SW480 (cell line): Measurements from ENCODE around the gene STH.
"Not testable (repeated sequence)": the region's sequence is repeated elsewhere in the genome, so short reads cannot be mapped to it uniquely, and the experiment has no call there.

Experiments used
- DNase-seq: peaks from one replicate; pipeline ENCODE4 v3.0.0-alpha.2; 2016; ENCODE audit warnings: low spot score

STH gene

DNA sequence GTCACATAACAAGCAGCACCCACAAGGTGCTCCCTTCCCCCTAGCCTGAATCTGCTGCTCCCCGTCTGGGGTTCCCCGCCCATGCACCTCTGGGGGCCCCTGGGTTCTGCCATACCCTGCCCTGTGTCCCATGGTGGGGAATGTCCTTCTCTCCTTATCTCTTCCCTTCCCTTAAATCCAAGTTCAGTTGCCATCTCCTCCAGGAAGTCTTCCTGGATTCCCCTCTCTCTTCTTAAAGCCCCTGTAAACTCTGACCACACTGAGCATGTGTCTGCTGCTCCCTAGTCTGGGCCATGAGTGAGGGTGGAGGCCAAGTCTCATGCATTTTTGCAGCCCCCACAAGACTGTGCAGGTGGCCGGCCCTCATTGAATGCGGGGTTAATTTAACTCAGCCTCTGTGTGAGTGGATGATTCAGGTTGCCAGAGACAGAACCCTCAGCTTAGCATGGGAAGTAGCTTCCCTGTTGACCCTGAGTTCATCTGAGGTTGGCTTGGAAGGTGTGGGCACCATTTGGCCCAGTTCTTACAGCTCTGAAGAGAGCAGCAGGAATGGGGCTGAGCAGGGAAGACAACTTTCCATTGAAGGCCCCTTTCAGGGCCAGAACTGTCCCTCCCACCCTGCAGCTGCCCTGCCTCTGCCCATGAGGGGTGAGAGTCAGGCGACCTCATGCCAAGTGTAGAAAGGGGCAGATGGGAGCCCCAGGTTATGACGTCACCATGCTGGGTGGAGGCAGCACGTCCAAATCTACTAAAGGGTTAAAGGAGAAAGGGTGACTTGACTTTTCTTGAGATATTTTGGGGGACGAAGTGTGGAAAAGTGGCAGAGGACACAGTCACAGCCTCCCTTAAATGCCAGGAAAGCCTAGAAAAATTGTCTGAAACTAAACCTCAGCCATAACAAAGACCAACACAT is at the start of gene STH:
Gene STH (plus strand): TSS at position 264 of the 913 bp plus-strand sequence. CDS start 30 bp downstream, at position 294.
- DNase-seq, result no peak

GRCh38 chr17:45949755-45950320 is 49.2 kb upstream of the STH start:
- DNase-seq, result no peak

GRCh38 chr17:45950888-45951287 is 48.2 kb upstream of the STH start:
- DNase-seq, result no peak

- DNase-seq, result no peak
Measured at GRCh38 chr17:45951403-45951802, 47.6 kb upstream of the STH start.

- no peak for DNase-seq
Measured at GRCh38 chr17:45951941-45952340, 47.1 kb upstream of the STH start.

DNA sequence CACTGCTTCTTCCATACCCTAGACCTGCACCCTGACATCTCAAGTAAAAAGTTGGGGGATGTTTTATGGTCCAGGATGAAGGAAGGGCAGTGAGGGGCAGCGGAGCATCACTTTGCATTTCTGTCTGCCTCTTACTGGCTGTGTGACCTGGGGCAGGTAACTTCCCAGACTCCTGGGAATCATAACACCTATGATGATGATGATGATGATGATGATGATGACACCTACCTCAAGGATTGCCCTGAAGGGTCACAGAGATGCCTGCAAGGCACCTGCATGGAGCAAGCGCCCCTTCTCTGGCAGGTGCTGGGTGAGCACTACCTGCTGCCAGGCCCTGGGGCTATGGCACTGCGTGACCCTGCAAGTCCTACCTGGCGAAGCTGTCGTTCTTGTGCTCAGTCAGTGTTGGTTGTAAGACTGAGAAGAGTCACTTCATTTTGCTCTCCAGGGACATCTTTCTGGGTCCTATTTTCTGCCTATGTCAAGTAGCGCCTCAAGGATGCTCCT is 46.2 kb upstream of the STH start:
- DNase-seq, result no peak

GRCh38 chr17:45953561-45953960 is 45.5 kb upstream of the STH start:
- no peak for DNase-seq

GRCh38 chr17:45954914-45955313 is 44.1 kb upstream of the STH start:
- DNase-seq, result peak; percentile 50

GRCh38 chr17:45955326-45955725 is 43.7 kb upstream of the STH start:
- peak; percentile 67 for DNase-seq

GRCh38 chr17:45956090-45956489 is 43.0 kb upstream of the STH start:
- DNase-seq, result no peak

DNA sequence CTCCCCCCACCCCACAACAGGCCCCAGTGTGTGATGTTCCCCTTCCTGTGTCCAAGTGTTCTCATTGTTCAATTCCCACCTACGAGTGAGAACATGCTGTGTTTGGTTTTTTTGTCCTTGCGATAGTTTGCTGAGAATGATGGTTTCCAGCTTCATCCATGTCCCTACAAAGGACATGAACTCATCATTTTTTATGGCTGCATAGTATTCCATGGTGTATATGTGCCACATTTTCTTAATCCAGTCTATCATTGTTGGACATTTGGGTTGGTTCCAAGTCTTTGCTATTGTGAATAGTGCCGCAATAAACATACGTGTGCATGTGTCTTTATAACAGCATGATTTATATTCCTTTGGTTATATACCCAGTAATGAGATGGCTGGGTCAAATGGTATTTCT is 42.3 kb upstream of the STH start:
- DNase-seq, result not testable (repeated sequence)

GRCh38 chr17:45958307-45958706 is 40.7 kb upstream of the STH start:
- no peak for DNase-seq

DNA sequence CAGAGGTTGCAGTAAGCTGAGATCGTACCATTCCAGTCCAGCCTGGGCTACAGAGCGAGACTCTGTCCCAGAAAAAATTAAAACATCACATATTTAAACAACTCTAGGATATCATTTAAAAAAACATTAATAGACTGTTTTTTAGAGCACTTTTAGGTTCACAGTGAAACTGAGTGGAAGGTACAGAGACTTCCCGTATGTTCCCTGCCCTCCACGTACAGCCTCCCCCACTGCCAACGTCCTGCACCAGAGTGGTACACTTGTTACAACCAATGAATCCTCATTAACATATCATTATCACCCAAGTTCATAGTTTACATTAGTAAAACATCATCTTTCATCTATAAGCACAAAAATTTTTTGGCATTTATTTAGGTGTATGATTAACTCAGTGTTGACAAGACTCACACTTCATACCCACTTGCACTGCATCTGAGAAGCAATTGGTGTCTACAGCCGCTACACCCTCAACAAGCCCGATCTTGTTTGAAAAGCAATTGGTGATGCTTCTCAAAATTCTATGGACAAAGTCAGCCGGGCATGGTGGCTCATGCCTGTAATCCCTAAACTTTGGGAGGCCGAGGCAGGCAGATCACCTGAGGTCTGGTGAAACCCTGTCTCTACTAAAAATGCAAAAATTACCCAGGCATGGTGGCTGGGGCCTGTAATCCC is 39.9 kb upstream of the STH start:
- no peak for DNase-seq

GRCh38 chr17:45960311-45960710 is 38.7 kb upstream of the STH start:
- no peak for DNase-seq

DNA sequence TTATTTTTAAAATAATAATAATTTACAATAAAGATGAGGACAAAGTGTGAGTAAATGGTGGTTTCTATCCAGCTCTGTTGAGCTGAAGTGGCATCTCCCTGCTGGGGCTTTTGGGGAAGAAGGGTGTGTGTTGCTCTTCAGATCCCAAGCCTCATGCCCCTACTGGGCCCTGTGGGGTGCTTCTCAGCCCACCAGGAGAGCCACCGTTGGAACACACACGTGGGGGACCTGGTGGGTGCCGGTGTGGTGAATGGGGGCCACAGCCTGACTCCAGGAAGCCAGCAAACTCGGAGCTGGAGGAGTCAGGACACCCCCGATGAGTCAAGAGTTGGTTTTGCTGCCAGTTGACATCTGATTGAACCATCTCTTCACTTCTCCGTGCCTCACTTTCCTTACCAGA is 37.8 kb upstream of the STH start:
- DNase-seq, result no peak

DNA sequence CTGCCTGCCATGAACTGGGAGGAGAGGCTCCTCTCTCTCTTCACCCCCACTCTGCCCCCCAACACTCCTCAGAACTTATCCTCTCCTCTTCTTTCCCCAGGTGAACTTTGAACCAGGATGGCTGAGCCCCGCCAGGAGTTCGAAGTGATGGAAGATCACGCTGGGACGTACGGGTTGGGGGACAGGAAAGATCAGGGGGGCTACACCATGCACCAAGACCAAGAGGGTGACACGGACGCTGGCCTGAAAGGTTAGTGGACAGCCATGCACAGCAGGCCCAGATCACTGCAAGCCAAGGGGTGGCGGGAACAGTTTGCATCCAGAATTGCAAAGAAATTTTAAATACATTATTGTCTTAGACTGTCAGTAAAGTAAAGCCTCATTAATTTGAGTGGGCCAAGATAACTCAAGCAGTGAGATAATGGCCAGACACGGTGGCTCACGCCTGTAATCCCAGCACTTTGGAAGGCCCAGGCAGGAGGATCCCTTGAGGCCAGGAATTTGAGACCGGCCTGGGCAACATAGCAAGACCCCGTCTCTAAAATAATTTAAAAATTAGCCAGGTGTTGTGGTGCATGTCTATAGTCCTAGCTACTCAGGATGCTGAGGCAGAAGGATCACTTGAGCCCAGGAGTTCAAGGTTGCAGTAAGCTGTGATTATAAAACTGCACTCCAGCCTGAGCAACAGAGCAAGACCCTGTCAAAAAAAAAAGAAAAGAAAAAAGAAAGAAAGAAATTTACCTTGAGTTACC is 36.7 kb upstream of the STH start:
- no peak for DNase-seq

- no peak for DNase-seq
Measured at GRCh38 chr17:45963283-45963682, 35.8 kb upstream of the STH start.

- no peak for DNase-seq
Measured at GRCh38 chr17:45963889-45964288, 35.2 kb upstream of the STH start.

DNA sequence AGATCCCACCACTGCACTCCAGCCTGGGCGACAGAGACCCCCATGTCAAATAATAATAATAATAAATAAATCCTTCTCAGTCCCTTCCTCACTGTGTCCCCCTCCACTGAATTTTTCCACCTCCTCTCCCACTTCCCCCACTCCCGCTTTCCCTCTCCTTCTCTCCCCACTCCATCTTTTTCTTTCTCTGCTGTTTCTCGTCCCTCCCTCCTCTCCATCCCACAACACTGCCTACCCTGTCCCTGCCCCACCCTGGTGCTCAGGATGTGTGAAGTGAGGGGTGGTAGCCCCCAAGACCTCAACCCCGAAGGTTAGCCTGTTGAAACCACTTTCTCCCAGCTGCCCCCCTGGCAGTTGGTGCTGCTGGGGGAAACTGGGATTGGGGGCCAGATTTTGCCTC is 34.4 kb upstream of the STH start:
- no peak for DNase-seq

DNA sequence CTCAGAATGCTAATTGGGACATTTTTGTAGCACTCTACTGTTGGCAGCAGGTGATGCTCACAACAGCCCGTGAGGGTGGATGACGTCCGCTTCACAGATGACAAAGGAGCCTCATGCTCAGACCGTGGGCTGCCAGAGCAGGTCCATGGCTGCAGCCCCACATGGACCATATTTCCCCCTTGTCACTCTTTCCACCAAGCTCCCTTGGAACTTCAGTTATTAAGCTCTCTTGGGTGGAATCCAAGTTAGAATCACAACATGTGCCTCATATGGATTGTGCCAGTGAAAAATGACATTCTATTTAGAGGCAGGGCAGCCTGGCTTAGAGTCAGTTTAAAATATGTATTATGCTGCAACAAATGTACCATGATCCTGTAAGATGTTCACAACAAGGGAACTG is 33.2 kb upstream of the STH start:
- DNase-seq, result no peak

DNA sequence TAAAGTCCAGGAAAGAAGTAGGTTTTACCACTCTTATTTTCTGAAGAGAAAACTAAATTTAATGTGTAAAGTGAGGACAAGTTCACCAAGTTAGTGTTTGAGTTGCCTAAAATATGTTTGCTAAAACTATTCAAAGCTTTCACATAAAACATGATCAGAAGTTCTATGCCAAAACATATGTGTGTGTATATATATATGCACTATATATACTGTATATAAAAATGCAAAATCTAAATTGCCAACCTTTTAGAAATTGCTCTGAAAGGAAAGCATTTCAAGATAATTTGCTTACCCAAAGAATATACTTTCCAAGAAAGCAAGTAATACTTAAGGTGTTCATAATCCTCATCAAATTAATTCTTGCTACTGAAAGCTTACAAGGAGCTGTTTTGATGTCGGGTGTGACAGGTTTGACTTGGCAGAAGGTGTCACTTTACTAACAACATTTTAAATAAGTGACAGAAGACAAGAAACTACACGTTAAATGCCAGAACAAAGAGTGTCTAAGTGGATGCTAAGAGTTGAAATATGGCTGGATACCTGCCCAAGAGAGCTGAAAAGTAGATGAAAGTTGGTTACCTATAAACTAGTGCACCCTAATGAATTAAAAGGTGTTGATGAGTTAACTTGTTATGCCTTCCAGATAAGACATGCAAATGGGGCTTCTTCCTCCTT is 32.3 kb upstream of the STH start:
- DNase-seq, result no peak

- no peak for DNase-seq
Measured at GRCh38 chr17:45967378-45967777, 31.7 kb upstream of the STH start.
